A673 (cell line): Measurements from ENCODE around the gene ZNF232.

Experiments
- CTCF ChIP-seq: fragments of 300-800, 200-600 bp; sonication (generic); conservative IDR thresholded peaks from 2 replicates; pipeline ENCODE4 v1.5.1; 2017; ENCODE audit warnings: low read depth, mild to moderate bottlenecking, antibody characterized with exemption, low read length, moderate library complexity, mixed read lengths
- EZH2 ChIP-seq: fragments of 200-600 bp; sonication (generic); IDR thresholded peaks from 2 replicates; pipeline ENCODE4 v1.6.1; 2017; ENCODE audit warnings: borderline replicate concordance, low read depth, mild to moderate bottlenecking, mixed read lengths, antibody characterized with exemption, low read length; ENCODE audit not compliant: poor library complexity, severe bottlenecking

GRCh38 chr17:5122586-5123342, 11.1 kb upstream of the ZNF232 start:
- TF ChIP-seq CTCF (no peak), EZH2 (no peak)
